GM19099 (cell line): ENCODE data around the gene SMAD2.

Experiments used
- POLR2A ChIP-seq: IDR thresholded peaks from 3 replicates; pipeline ENCODE4 v1.6.1; 2011; ENCODE audit warnings: low read depth; ENCODE audit not compliant: insufficient read length; ENCODE audit errors: extremely low read depth

SMAD2 gene

DNA sequence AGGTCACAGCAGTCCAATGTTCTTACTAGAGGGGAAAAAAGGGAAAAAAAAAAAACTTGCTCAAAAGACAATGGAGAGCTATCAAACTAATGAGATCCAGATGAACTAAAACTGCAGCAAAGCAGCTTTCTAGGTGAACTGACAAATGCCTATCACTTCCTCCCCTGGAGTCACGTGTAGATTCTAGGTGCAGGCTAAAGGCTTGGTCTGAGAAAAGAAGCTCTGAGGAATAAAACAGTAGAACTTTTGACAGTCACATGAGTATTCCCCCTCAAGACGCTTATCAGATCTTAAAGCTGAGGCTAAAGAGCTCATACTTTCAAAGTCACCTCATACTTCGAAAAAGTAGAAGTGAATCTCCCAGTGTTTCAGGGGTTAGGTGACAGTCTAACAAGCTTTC, 42.3 kb downstream of the SMAD2 start:
- no peak for TF ChIP-seq POLR2A

DNA sequence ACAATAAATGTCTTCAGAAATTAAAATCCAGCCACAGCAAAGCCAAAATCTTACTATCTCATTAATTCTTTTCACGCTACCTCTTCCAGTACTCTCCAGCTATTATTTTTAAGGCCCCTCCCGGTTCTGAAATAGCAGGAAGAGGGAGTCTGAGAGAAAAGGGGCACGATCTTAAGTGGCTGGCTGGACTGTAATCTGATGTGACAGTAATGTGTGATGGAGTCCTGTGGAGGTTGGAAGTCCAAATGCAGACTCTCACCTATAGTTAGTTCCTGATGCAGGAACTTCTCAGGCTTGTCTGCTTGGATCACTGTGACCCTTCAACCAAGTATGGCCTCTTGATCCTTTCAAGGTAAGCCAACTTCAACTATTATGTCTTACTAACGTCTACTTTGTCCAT, 43.2 kb downstream of the SMAD2 start:
- TF ChIP-seq POLR2A = no peak

DNA sequence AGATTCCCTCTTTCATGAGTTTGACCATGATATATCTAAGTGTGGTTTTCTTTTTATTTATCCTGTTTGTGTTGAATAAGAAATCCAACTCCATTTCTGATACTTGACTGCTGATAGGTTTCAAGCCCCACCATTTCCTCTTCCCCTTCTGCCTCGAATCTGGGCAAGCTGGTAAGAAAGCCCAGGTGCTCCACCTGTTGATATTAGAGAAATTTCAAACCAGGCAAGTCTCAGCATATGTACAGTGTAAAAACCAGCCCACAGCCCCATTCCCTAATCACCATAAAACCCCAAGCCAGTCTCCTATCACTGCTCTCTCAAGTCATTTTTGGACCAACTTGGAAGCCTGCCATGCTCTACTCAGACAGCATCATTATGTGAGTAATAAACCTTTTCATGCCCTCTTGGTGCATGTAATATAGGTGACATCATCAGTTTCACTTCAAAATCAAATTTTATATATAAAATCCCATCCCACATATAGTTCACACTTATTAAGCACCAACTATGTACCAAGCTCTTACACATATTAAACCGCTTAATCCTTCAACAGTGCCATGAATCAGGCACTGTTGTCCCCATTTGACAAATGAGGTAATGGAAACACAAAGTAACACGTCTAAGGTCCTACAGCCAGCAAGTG, 46.6 kb downstream of the SMAD2 start:
- TF ChIP-seq POLR2A = no peak

DNA sequence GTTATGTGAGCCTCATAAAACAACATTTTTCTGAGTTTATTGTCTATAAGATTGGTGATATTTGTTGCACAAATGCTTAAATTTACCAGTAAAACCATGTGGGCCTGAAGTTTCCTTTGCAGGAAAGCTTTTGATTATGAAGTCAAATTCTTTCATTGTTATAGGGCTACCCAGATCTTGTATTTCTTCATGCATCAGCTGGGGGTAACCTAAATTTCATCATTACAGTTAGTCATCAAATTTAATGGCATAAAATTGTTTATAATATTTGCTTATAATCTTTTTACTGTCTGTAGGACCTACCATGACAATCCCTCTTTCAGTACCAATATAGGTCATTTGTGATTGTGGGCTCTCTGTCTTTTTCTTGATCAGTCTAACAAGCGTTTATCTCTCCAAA, 47.8 kb downstream of the SMAD2 start:
- TF ChIP-seq POLR2A = no peak

DNA sequence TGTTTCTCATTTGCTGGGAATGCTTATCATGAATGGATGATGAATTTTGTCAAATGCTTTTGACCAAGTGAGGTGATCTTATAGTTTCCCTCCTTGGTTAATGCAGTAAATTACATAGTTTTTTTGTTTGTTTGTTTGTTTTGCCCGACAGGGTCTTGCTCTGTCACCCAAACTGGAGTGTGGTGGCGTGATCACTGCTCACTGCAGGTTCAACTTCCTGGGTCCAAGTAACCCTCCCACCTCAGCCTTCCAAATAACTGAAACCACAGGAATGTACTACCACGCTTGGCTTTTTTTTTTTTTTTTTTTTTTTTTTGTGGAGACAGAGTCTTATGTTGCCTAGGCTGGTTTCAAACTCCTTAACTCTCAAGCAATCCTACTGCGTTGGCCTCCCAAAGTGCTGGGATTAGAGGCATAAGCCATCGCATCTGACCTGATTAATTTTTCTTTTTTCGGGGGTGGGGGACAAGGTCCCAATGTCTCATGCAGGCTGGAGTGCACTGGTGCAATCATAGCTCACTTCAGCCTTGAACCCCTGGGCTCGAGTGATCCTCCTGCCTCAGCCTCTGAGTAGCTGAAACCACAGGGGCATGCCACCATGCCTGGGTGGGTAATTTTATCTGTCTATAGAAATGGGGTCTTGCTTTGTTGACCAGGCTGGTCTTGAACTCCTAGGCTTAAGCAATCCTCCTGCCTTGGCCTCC, 48.6 kb downstream of the SMAD2 start:
- TF ChIP-seq POLR2A = no peak

DNA sequence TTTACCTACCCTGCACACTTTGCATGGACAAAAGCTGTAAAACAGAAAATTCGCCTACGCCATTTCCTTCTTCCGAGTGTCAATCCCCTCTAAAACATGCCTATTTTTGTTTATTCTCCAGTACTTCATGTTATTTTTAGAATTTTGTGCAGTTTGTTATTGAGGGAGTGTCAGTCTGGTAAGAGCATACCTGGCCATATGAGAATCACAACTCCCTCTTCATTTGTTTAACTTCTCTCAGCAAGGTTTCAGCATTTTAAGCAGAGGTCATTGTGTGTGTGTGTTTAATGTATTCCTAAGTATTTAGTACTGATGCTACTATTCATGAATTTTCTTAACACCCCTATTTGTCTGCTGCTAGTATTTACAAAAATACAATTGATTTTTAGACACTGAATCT, 49.4 kb downstream of the SMAD2 start:
- TF ChIP-seq POLR2A = no peak

DNA sequence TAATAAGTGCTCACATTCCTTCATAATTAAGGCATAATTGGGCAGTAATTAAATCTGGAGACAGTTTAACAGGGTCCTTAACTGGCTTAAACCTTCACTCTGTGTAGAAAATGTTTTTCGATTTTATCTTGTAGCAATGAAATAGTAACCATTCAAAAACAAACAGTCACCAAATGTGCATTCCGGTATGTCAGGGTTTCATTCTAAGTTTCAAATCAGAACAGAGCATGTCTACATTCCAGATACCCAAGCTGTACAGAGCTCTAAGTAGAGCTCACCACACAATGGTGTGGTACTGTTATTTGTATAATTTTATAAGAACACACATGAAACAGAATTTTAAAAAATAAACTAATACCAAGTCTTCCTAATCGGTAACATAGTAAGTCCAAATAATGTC, 52.6 kb downstream of the SMAD2 start:
- TF ChIP-seq POLR2A = no peak

DNA sequence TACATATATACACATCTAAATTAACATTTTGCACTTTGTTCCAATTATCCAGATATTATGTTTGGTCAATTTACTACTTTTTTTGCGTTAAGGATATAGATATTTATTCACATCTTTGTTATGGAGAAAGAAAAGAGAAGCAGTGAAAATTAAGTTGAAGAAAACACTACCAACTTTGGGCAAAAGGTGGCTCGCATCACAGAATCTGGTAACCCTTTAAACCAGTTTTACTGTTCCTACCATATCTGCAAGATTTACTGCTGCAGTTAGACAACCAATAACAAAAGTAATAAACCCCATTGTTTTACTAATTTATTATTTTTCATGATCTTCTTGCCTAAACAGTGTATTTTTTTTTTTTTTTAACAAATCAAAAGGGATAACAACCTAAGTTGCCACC, 53.6 kb downstream of the SMAD2 start:
- TF ChIP-seq POLR2A = no peak

DNA sequence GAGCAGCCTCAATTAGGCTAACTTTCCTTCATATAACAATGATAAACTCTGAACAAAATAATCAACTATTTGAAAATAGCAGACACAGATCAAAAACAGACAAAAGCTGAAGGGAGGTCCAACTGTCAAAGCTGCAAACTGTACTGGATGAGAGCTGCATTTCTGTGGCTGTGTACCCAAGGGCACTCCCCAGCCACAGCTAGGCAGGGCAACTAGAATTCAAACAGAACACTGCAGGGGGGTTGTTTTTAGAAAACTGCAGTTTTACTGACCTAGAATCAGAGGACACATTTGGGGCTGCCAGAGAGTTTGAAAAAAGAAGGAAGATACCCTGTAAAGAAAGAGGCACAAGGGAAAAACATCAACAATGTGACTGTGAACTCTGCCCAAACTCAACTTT, 56.8 kb downstream of the SMAD2 start:
- TF ChIP-seq POLR2A = no peak

DNA sequence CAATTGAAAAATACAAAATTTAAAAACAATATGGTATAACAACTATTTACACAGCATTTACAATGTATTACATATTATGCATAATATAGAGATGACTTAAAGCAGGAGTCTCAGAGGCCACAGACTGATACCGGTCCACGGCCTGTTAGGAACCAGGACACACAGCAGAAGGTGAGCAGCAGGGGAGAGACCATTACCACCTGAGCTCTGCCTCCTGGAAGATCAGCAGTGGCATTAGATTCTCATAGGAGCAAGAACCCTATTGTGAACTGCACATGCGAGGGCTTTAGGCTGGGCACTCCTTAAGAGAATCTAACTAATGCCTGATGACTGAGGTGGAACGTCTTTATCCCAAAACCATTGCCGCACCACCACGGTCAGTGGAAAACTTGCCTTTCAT, 58.0 kb downstream of the SMAD2 start:
- no peak for TF ChIP-seq POLR2A

DNA sequence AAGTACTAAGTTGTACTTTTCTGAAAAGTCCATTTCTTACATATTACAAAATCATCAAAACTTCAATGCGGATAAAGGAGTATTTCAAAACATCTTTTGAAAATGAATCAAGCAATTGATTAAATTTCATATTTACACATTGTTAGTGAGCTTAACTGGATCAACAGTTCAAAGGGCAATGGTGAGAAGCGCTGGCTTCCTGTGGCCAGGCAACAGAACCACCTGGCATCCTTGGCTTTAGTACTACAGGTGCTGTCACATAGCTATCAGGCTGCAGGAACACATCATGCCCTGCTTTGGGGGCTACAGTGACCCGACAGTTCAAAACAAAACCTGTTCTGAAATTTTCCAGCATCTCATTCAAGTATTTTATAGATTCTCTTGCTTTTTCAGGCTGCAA, 59.2 kb downstream of the SMAD2 start:
- no peak for TF ChIP-seq POLR2A

DNA sequence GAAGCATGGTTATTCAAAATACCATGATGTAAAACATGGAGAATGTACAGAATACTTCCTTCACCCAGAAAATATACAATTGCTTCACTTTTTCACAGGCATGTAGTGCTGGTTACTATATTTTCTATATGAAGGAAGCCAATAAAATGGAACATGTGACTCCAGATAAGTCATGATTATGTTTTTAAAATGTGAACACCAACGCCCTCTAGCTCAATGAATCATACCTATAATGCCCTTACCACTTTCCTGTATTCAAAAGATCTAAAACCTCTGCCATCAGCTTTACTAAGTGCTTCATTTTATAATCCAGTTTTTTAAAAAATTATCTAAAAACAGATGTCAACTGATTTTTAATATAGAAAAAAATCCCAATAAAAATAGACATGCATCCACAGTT, 59.9 kb downstream of the SMAD2 start:
- TF ChIP-seq POLR2A = no peak

DNA sequence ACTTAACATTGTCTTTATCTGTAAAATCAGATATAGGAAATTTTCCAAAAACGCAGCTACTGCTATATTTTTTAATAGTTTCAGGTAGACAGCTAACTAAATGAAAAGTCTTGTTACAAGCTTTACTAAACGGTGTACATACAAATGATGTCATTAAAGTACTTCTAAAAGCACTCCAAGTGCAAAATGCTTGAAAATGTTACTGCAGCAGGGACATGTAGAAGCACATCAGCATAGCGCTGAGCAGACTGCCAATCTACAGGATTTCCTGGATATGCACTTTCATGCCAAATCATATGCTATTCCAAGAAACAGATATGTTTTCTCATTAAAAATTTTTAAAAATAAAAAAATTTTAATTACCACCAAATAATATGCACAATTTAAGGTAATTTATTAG, 61.7 kb downstream of the SMAD2 start:
- no peak for TF ChIP-seq POLR2A

DNA sequence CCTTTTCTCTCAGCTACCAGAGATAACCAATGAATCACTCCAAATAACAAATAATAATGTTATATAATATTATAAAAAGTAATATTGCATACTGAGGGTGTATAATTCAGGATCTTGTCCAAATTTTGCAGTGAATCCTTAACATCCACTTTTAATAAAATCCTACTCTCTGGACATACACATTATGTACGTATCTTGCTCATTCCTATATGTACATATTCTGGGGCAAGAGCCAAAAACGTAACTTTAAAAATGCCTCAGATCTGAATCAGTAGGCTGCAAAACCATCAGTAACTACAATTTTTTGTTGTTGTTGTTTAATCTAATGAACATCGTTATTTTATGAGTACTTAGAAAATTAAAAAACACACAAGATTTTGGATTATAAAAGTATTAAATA, 65.3 kb downstream of the SMAD2 start:
- no peak for TF ChIP-seq POLR2A

DNA sequence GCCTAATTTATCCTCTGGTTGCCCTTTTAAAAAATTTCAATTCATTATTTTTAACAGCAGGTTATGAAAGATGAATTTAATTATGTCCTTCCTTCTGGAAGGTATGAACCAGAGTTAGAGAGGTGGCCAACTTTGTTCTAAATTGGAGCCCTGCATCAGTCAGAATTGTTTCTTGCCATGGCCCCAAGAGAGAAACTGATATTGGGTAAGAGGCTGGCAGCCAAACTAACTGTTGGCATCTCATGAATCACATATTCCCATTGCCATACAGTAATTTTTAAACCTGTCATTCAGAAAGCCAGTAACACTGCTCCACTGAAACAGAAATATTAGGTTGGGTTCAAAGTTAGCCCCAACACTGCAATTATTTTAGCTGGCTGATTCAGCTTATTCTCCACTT, 67.4 kb downstream of the SMAD2 start:
- TF ChIP-seq POLR2A = no peak

DNA sequence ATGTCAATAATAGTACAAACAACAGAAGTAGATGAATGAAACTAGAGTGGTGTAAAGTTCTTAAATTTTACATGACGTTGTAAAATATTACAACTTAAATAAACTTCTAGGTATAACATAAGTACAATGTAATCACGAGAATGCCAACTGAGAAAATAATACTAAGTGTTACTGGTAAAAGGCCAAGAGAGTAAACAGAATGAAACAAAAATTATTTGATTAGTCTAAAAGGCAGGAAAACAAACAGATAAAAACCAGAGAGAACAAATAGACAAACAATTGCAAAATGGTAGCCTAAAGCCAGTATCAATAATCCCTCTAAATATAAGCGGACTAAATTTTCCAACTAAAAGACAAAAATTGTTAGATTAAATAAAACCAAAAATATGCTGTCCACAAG, 71.9 kb downstream of the SMAD2 start:
- TF ChIP-seq POLR2A = no peak

DNA sequence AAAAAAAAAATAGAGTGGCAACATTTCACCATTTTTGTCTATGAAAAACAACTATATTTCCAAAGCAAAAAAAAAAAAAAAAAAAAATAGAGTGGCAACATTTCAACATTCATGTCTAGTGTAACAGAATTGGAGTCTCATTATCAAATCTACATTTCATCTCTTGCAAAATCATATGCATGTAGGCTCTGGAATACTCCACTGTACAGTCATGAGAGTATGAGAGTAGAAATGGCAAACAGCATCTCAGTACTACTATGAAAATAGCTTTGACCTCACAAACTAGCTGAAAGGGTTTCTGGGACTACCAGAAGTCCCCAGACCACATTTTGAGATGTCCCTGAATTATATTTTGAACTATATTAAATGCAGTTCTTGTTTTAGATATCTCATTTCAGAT, 82.8 kb downstream of the SMAD2 start:
- no peak for TF ChIP-seq POLR2A
